ENCODE results near the gene SAMD14.

SAMD14 gene

GRCh38 chr17:50108556-50108955 lies 21.4 kb downstream of the SAMD14 start:
- H3K27ac Mint-ChIP-seq, result peak overlapping the region; percentile 10
- no peaks in the 10 kb centered on the region for H3K9me3 Mint-ChIP-seq
- DNase-seq, result no peak
- no peaks in the 10 kb centered on the region for H3K4me1 Mint-ChIP-seq (ENCODE audit: low read depth)
- H3K36me3 Mint-ChIP-seq (ENCODE audit: low read depth), result peaks cover 7% of the 10 kb centered on the region
- no peaks in the 10 kb centered on the region for H3K27me3 Mint-ChIP-seq
- no peak overlapping the region for H3K4me3 Mint-ChIP-seq

- H3K4me1 Mint-ChIP-seq (ENCODE audit: low read depth), result no peaks in the 10 kb centered on the region
- no peak for DNase-seq
- H3K9me3 Mint-ChIP-seq, result no peaks in the 10 kb centered on the region
- H3K27ac Mint-ChIP-seq, result no peak overlapping the region
- H3K27me3 Mint-ChIP-seq, result no peaks in the 10 kb centered on the region
- H3K36me3 Mint-ChIP-seq (ENCODE audit: low read depth), result peaks cover 7% of the 10 kb centered on the region
- H3K4me3 Mint-ChIP-seq, result no peak overlapping the region
Measured at GRCh38 chr17:50107790-50108414, 22.1 kb downstream of the SAMD14 start.

GRCh38 chr17:50106393-50107131 lies 23.4 kb downstream of the SAMD14 start:
- H3K36me3 Mint-ChIP-seq (ENCODE audit: low read depth), result peaks cover 9% of the 10 kb centered on the region
- no peaks in the 10 kb centered on the region for H3K4me1 Mint-ChIP-seq (ENCODE audit: low read depth)
- H3K9me3 Mint-ChIP-seq, result no peaks in the 10 kb centered on the region
- H3K4me3 Mint-ChIP-seq, result no peak overlapping the region
- H3K27me3 Mint-ChIP-seq, result no peaks in the 10 kb centered on the region
- DNase-seq, result no peak
- no peak overlapping the region for H3K27ac Mint-ChIP-seq

- DNase-seq, result no peak
- Mint-ChIP-seq H3K9me3 (no peaks in the 10 kb centered on the region), H3K36me3 (ENCODE audit: low read depth) (peaks cover 9% of the 10 kb centered on the region), H3K4me1 (ENCODE audit: low read depth) (no peaks in the 10 kb centered on the region), H3K27me3 (no peaks in the 10 kb centered on the region), H3K4me3 (no peak overlapping the region), H3K27ac (no peak overlapping the region)
Measured at GRCh38 chr17:50105811-50106210, 24.1 kb downstream of the SAMD14 start.

- Mint-ChIP-seq H3K27me3 (no peaks in the 10 kb centered on the region), H3K4me1 (ENCODE audit: low read depth) (peaks cover 7% of the 10 kb centered on the region), H3K4me3 (no peak overlapping the region), H3K36me3 (ENCODE audit: low read depth) (peaks cover 17% of the 10 kb centered on the region), H3K27ac (no peak overlapping the region), H3K9me3 (no peaks in the 10 kb centered on the region)
- DNase-seq, result no peak
Measured at GRCh38 chr17:50103941-50104340, 26.0 kb downstream of the SAMD14 start.

GRCh38 chr17:50103252-50103651 lies 26.7 kb downstream of the SAMD14 start:
- DNase-seq, result no peak
- no peak overlapping the region for H3K4me3 Mint-ChIP-seq
- no peak overlapping the region for H3K27ac Mint-ChIP-seq
- no peaks in the 10 kb centered on the region for H3K27me3 Mint-ChIP-seq
- peaks cover 7% of the 10 kb centered on the region for H3K4me1 Mint-ChIP-seq (ENCODE audit: low read depth)
- no peaks in the 10 kb centered on the region for H3K9me3 Mint-ChIP-seq
- peaks cover 21% of the 10 kb centered on the region for H3K36me3 Mint-ChIP-seq (ENCODE audit: low read depth)

GRCh38 chr17:50102164-50102991 lies 27.6 kb downstream of the SAMD14 start:
- H3K4me3 Mint-ChIP-seq, result no peak overlapping the region
- DNase-seq, result no peak
- no peaks in the 10 kb centered on the region for H3K9me3 Mint-ChIP-seq
- no peaks in the 10 kb centered on the region for H3K27me3 Mint-ChIP-seq
- peaks cover 23% of the 10 kb centered on the region for H3K36me3 Mint-ChIP-seq (ENCODE audit: low read depth)
- H3K4me1 Mint-ChIP-seq (ENCODE audit: low read depth), result peaks cover 7% of the 10 kb centered on the region
- no peak overlapping the region for H3K27ac Mint-ChIP-seq

- no peak for DNase-seq
- H3K4me1 Mint-ChIP-seq (ENCODE audit: low read depth), result peaks cover 10% of the 10 kb centered on the region
Measured at GRCh38 chr17:50101346-50102163, 28.4 kb downstream of the SAMD14 start.

GRCh38 chr17:50100921-50101345 lies 29.0 kb downstream of the SAMD14 start:
- H3K4me3 Mint-ChIP-seq, result no peak overlapping the region
- H3K9me3 Mint-ChIP-seq, result no peaks in the 10 kb centered on the region
- H3K36me3 Mint-ChIP-seq (ENCODE audit: low read depth), result peaks cover 21% of the 10 kb centered on the region
- H3K27me3 Mint-ChIP-seq, result no peaks in the 10 kb centered on the region
- H3K4me1 Mint-ChIP-seq (ENCODE audit: low read depth), result peaks cover 16% of the 10 kb centered on the region
- no peak overlapping the region for H3K27ac Mint-ChIP-seq
- DNase-seq, result no peak

More at GRCh38 chr17:50101346-50102163, 28.4 kb downstream of the SAMD14 start:
- Mint-ChIP-seq H3K27ac (no peak overlapping the region), H3K4me3 (no peak overlapping the region), H3K27me3 (no peaks in the 10 kb centered on the region), H3K9me3 (no peaks in the 10 kb centered on the region), H3K36me3 (ENCODE audit: low read depth) (peaks cover 23% of the 10 kb centered on the region)

- H3K27ac Mint-ChIP-seq, result no peak overlapping the region
- H3K36me3 Mint-ChIP-seq (ENCODE audit: low read depth), result peaks cover 21% of the 10 kb centered on the region
- no peaks in the 10 kb centered on the region for H3K27me3 Mint-ChIP-seq
- no peak overlapping the region for H3K4me3 Mint-ChIP-seq
- H3K4me1 Mint-ChIP-seq (ENCODE audit: low read depth), result peaks cover 21% of the 10 kb centered on the region
- DNase-seq, result no peak
- H3K9me3 Mint-ChIP-seq, result no peaks in the 10 kb centered on the region
Measured at GRCh38 chr17:50100480-50100883, 29.5 kb downstream of the SAMD14 start.

GRCh38 chr17:50099003-50099402 lies 31.0 kb downstream of the SAMD14 start:
- Mint-ChIP-seq H3K36me3 (ENCODE audit: low read depth) (peaks cover 18% of the 10 kb centered on the region), H3K27ac (no peak overlapping the region), H3K27me3 (no peaks in the 10 kb centered on the region), H3K4me3 (no peak overlapping the region), H3K4me1 (ENCODE audit: low read depth) (peaks cover 34% of the 10 kb centered on the region), H3K9me3 (no peaks in the 10 kb centered on the region)
- no peak for DNase-seq

- no peak overlapping the region for H3K4me3 Mint-ChIP-seq
- peaks cover 36% of the 10 kb centered on the region for H3K4me1 Mint-ChIP-seq (ENCODE audit: low read depth)
- peak overlapping the region; percentile 4 for H3K27ac Mint-ChIP-seq
- no peaks in the 10 kb centered on the region for H3K27me3 Mint-ChIP-seq
- no peak for DNase-seq
- no peaks in the 10 kb centered on the region for H3K9me3 Mint-ChIP-seq
- peaks cover 18% of the 10 kb centered on the region for H3K36me3 Mint-ChIP-seq (ENCODE audit: low read depth)
Measured at GRCh38 chr17:50098583-50098982, 31.4 kb downstream of the SAMD14 start.

GRCh38 chr17:50097926-50098325 lies 32.0 kb downstream of the SAMD14 start:
- no peaks in the 10 kb centered on the region for H3K9me3 Mint-ChIP-seq
- H3K27ac Mint-ChIP-seq, result no peak overlapping the region
- peaks cover 36% of the 10 kb centered on the region for H3K4me1 Mint-ChIP-seq (ENCODE audit: low read depth)
- DNase-seq, result no peak
- no peak overlapping the region for H3K4me3 Mint-ChIP-seq
- H3K27me3 Mint-ChIP-seq, result no peaks in the 10 kb centered on the region
- H3K36me3 Mint-ChIP-seq (ENCODE audit: low read depth), result peaks cover 18% of the 10 kb centered on the region

GRCh38 chr17:50097455-50097854 lies 32.5 kb downstream of the SAMD14 start:
- no peak for DNase-seq
- Mint-ChIP-seq H3K9me3 (no peaks in the 10 kb centered on the region), H3K36me3 (ENCODE audit: low read depth) (peaks cover 18% of the 10 kb centered on the region), H3K27me3 (no peaks in the 10 kb centered on the region), H3K4me3 (no peak overlapping the region), H3K4me1 (ENCODE audit: low read depth) (peaks cover 36% of the 10 kb centered on the region), H3K27ac (no peak overlapping the region)
